ENCODE measurements around the gene SF1. TPM values are rescaled to one million over a fixed set of nuclear protein-coding genes. Genes with fewer than 3 reads are reported as not detected.
"Not testable (repeated sequence)": the region's sequence is repeated elsewhere in the genome, so short reads cannot be mapped to it uniquely, and the experiment has no call there.

The SF1 gene, protein sequence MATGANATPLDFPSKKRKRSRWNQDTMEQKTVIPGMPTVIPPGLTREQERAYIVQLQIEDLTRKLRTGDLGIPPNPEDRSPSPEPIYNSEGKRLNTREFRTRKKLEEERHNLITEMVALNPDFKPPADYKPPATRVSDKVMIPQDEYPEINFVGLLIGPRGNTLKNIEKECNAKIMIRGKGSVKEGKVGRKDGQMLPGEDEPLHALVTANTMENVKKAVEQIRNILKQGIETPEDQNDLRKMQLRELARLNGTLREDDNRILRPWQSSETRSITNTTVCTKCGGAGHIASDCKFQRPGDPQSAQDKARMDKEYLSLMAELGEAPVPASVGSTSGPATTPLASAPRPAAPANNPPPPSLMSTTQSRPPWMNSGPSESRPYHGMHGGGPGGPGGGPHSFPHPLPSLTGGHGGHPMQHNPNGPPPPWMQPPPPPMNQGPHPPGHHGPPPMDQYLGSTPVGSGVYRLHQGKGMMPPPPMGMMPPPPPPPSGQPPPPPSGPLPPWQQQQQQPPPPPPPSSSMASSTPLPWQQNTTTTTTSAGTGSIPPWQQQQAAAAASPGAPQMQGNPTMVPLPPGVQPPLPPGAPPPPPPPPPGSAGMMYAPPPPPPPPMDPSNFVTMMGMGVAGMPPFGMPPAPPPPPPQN
- total RNA-seq = 485 and 486 TPM in 2 replicates

DNA sequence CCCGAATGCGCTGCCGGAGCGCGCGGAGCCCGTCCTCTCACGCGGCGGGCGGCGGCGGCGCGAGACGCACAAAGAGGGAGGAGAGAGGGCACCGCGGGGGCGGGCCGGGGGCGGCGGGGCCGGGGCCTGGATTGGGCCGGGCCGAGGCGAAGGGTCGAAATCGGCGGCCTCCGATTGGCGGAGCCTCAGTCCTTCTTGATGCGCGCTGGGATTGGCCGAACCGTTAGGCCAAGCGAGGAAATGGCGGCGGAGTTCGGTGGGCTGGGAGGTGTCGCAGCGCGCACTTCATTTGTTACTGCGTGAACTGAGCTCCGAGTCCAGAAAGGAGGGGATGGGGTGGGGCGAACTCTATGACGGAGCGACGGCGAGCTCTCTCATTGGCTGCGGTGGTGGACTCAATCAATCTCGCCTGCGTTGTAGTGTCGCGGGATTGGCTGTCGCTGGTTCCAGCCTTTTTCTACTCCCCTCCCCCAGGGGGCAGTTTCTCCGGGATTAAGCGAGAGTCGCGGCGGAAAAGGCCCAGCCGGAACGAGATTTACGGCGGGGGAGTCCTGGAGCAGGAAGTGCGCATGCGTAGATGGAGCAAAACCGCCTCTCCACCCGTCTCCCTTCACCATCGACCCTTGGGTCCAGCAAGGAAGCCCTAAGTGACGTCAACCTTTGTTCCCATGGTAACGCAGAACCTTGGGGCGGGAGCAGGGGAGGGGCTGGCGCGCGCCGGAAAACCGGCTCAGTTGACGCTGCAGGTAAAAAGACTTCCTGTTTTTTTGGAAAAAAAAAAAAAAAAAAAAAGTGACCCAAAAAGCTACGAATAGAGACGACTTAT lies at the start of gene SF1:
SF1 (minus strand) TSS at position 70 of the 826 bp plus-strand sequence. CDS start 150 bp downstream, outside the sequence.
- intact Hi-C loops (cut with micrococcal nuclease) = loop anchor here (1.0 to 2.0 kb wide), 16 partner anchors 25 to 1490 kb away; partner anchors contain the start of genes ATG2A, CDCA5, EHD1 and MAP4K2

DNA sequence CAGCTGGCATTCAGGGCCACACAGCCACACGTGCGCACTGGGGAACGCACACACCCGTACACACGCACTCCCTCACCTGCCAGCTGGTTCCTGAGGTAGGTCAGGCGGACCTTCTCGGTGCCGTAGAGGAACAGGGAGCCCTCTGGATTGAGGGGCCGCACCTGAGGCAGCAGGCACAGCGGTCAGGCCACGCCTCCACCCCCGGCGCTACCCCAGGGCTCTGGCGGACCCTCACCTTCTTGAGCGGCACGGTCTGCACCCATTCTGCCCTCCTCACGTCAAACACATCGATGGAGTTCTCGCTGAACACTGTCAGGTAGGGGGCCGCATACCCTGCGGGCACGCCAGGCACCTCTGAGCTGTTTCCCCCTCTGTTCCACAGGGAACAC lies 49.1 kb upstream of the SF1 start:
- intact Hi-C loops (cut with micrococcal nuclease) = no loop called here

DNA sequence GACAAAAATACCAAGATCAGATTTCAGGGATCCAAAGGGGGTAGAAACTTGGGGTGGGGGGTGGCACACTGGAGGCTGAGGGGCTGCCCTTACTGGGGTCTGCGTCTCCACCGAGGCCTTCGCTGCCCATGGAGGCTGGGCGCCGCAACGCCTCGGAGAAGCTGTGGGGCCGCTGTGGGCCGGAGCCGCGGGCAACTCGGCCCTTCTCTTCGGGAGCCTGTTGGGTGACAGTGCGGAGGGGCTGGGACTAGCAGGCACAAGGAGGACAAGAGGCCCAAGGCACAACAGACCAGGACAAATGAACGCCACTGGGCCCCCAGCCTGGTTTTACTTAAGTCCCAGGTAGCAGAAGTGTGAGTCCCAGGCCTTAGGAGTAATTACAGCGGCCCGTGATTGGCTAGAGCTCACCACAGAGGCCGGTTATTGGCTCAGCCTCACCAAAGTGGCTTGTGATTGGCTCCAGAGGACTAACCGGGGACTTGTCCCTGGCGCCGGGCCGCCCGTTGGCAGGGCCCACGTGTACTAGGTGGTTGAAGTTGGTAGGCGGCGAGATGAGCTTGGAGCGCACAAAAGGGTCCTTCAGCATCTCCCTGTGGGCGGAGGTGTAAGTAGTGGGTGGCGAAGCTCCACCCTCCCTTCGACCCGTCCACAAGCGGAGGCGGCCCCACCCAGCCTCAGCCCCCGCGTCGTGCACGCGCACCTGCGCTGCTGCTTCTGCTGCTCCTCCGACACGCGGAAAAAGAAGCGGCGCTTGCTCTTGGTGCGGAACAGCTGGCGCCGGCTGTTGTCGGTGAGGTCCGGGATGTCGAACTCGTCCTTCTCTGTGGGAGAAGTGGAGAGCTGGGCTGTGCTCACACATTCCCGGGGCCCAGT lies 48.5 kb upstream of the SF1 start:
- intact Hi-C loops (cut with micrococcal nuclease) = no loop called here

DNA sequence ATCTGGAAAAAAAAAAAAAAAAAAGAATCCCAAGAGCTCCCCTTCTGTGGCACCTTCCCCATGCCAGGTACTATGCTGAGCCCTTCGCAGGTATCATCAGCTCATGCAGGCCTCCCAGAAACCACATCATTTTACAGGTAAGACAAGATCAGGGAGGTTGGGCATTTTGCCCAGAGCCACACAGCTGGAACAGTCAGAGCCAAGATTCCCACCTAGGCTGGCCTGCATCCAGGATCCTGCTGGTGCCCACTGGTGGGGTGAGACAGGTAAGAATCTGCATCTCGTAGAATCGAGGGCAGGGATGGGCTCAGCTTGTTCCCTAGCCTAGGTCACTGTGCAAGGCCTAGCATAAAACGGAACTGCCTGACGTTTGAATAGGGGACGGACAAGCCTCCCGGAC lies 47.7 kb upstream of the SF1 start:
- intact Hi-C loops (cut with micrococcal nuclease) = no loop called here

DNA sequence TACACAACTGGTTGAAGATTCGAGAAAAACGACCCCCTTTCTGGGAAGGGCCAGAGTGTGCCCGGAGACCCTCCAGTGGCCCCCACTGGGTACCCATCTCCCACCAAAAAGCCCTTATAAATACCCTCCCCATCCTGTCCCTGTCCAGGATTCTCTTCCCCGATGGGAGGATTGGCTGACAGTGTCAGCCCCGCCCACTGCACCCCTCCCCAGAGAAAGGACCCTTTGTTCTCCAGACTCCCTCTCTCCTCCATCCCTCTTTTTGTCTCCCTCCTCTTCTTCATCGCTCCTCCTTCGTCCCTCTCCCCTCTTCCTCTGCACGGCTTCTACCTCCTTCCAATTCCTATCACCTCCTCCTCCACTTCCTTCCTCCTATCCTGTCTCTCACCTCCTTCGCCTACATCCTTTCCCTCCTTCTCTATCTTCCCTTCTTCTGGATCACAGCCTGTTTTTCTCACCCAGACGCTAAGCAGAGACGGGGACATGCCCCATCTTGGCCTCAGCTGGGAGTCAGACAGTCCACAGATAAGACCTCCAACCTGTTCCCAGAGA lies 45.3 kb upstream of the SF1 start:
- intact Hi-C loops (cut with micrococcal nuclease) = no loop called here

- intact Hi-C loops (cut with micrococcal nuclease) = no loop called here
Observed at GRCh38 chr11:64817476-64817875, 39.1 kb upstream of the SF1 start.

DNA sequence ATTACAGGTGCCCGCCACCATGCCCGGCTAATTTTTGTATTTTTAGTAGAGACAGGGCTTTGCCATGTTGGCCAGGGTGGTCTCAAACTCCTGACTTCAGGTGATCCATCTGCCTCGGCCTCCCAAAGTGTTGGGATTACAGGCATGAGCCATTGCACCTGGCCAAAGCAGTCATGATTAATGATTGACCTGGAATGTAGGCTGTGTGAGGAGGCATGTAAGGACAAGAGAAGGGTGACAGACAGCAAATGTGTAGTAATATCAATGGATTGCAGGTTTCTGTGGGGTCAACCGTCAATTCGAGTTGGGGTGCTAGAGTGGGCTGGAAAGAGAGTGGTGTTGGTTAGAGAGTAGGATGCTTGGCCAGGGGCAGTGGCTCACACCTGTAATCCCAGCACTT lies 37.1 kb upstream of the SF1 start:
- intact Hi-C loops (cut with micrococcal nuclease) = not testable (repeated sequence)

GRCh38 chr11:64814712-64815187 lies 36.4 kb upstream of the SF1 start:
- intact Hi-C loops (cut with micrococcal nuclease) = loop anchor here (5.0 kb wide), 1 partner anchor 63 kb away; the partner anchor contains the start of gene EHD1

GRCh38 chr11:64813826-64814225 lies 35.5 kb upstream of the SF1 start:
- intact Hi-C loops (cut with micrococcal nuclease) = loop anchor here (5.0 kb wide), 1 partner anchor 63 kb away; the partner anchor contains the start of gene EHD1

DNA sequence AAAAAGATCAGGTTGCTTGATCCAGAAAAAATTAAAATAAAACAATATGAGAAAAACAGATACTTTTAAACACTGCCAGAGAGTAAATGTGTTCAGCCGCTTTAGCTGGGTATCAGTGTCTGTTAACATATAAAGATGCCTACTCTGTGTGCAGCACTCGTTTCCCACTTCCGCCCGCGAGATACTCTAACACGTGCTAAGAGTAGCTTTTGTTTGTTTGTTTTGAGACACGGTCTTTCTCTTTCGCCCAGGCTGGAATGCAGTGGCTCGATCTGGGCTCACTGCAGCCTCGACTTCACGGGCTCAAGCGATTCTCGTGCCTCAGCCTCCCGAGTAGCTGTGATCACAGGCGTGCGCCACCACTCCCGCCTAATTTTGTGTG lies 32.5 kb upstream of the SF1 start:
- intact Hi-C loops (cut with micrococcal nuclease) = loop anchor here (1.0 to 5.0 kb wide), 9 partner anchors 9 to 763 kb away; partner anchors contain the start of genes ATG2A, CDC42BPG, EHD1 and POLA2

- intact Hi-C loops (cut with micrococcal nuclease) = loop anchor here (1.0 to 5.0 kb wide), 9 partner anchors 8 to 764 kb away; partner anchors contain the start of genes ATG2A, CDC42BPG, EHD1 and POLA2
Observed at GRCh38 chr11:64810271-64810890, 32.0 kb upstream of the SF1 start, which contains the start of gene MEN1. MEN1 (minus strand) TSS chr11:64810551; CDS start chr11:64810109, 442 bp downstream.

- intact Hi-C loops (cut with micrococcal nuclease) = loop anchor here (1.0 to 5.0 kb wide), 9 partner anchors 8 to 764 kb away; partner anchors contain the start of genes ATG2A, CDC42BPG, EHD1 and POLA2
Observed at GRCh38 chr11:64809781-64810241, 31.5 kb upstream of the SF1 start.

GRCh38 chr11:64805481-64805880 lies 27.1 kb upstream of the SF1 start:
- intact Hi-C loops (cut with micrococcal nuclease) = no loop called here

- intact Hi-C loops (cut with micrococcal nuclease) = loop anchor here (5.0 kb wide), 1 partner anchor 223 kb away; the partner anchor contains the start of gene SNX15
Observed at GRCh38 chr11:64804346-64805210, 26.2 kb upstream of the SF1 start.

DNA sequence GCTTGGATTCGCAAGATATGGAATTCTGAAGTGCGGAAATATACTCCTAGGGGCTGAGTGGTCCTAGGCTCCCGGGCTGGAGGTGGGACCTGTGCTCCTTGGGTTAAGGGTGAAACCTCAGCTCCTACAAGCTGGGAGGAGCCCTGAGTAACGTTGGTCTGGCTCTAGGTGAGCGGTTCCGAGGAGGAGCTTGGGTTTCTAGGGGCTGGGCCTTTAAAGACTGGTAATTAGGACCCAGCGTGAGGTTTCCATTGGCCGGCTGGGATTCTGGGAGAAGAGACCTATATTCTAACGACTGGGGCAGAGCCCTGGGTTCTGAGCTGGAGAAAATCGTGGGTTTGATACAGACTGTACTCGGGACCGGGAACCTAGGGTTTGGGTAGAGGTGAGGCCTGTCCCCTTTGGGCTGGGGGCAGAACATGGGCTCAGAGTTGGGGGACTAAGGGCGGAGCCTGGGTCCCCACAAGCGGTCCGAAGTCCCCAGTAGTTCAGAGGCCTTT lies 25.6 kb upstream of the SF1 start:
- intact Hi-C loops (cut with micrococcal nuclease) = loop anchor here (1.0 to 5.0 kb wide), 5 partner anchors 26 to 223 kb away; partner anchors contain the start of genes ATG2A, PPP2R5B, RASGRP2 and SF1

DNA sequence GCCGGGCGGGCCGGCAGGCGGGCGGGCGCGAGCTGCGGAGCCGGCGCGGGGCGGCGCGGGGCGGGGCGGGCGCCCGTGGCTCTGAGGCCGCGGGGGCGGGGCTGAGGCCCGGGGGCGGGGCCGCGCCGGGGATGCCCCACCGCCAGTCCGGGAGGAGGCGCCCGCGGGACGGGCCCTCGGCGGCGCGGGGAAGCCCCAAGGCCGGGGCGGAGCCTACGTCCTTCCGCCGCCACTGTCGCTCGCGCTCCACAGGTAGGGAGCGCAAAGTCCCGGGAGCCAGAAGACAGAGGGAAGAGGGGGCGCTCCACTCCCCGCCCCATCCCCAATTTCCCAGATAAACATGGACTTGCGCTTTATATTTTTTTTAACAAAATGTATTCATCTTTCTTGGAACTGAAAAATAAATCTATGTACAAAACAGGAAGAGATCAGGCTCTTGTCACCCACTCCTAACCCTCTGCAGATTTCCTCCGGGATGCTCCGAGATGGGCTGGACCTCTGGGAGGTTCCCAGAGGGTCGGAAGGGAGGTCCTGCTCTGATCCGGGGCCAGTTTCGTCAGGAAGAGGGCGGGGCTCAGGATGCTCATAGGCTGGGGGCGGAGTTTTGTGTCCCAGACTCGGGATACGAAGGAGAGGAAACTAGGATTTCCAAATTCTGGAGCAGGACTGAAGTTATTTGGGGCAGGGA lies 25.0 kb upstream of the SF1 start, which contains the start of gene MAP4K2:
MAP4K2 (minus strand) TSS at position 57 of the 688 bp plus-strand sequence. CDS start 65 bp downstream, outside the sequence.
- intact Hi-C loops (cut with micrococcal nuclease) = loop anchor here (1.0 to 5.0 kb wide), 5 partner anchors 25 to 224 kb away; partner anchors contain the start of genes ATG2A, PPP2R5B, RASGRP2 and SF1

All from T-helper 1 cell treated with Interleukin-12 subunit alpha and Interleukin-12 subunit beta and Interleukin-4 antibody, amounts not matched to agents 30 ng/mL and 1 ng/mL, for 36 hours (primary cell).